ENCODE data around the gene TSPAN12. TPM values are rescaled to one million over a fixed set of nuclear protein-coding genes. Genes with fewer than 3 reads are reported as not detected.
A peak's percentile ranks its signal among the peaks of the same experiment; 100 is the strongest.

The TSPAN12 gene
- total RNA-seq, 1 donor from 2014 or later = 68.7 TPM

- H3K9me3 ChIP-seq (replicated peaks) = no peaks in the 10 kb centered on the region
- H3K4me3 ChIP-seq = no peak overlapping the region
- peaks cover 21% of the 10 kb centered on the region for H3K4me1 ChIP-seq
- H3K27me3 ChIP-seq (ENCODE audit: low read depth) = no peaks in the 10 kb centered on the region
- intact Hi-C loops (cut with micrococcal nuclease) = no loop called here
- no peaks in the 10 kb centered on the region for H3K36me3 ChIP-seq
- DNase-seq = no peak
- no peak for TF ChIP-seq CTCF (IDR thresholded peaks at IDR 0.05; ENCODE audit: borderline replicate concordance)
- peak overlapping the region; percentile 3 for H3K27ac ChIP-seq (replicated peaks)
These were observed 7.4 kb upstream of the TSPAN12 start for GRCh38 chr7:120865191-120865981.

- intact Hi-C loops (cut with micrococcal nuclease) = no loop called here
- no peak for DNase-seq
- H3K36me3 ChIP-seq = no peaks in the 10 kb centered on the region
These were observed 6.4 kb upstream of the TSPAN12 start for GRCh38 chr7:120864141-120864900.

GRCh38 chr7:120862987-120863590 lies 5.1 kb upstream of the TSPAN12 start:
- DNase-seq = no peak
- no peaks in the 10 kb centered on the region for H3K27me3 ChIP-seq (ENCODE audit: low read depth)
- TF ChIP-seq CTCF (IDR thresholded peaks at IDR 0.05; ENCODE audit: borderline replicate concordance) = no peak
- H3K27ac ChIP-seq (replicated peaks) = no peak overlapping the region
- H3K9me3 ChIP-seq (replicated peaks) = no peaks in the 10 kb centered on the region
- no peak overlapping the region for H3K4me3 ChIP-seq
- no peaks in the 10 kb centered on the region for H3K36me3 ChIP-seq
- intact Hi-C loops (cut with micrococcal nuclease) = no loop called here
- peaks cover 30% of the 10 kb centered on the region for H3K4me1 ChIP-seq

More at GRCh38 chr7:120864141-120864900, 6.4 kb upstream of the TSPAN12 start:
- Histone ChIP-seq H3K4me3 (no peak overlapping the region), H3K27me3 (ENCODE audit: low read depth) (no peaks in the 10 kb centered on the region), H3K27ac (replicated peaks) (no peak overlapping the region), H3K4me1 (peaks cover 21% of the 10 kb centered on the region), H3K9me3 (replicated peaks) (no peaks in the 10 kb centered on the region)
- no peak for TF ChIP-seq CTCF (IDR thresholded peaks at IDR 0.05; ENCODE audit: borderline replicate concordance)

GRCh38 chr7:120860156-120860555 lies 2.2 kb upstream of the TSPAN12 start:
- Histone ChIP-seq H3K36me3 (no peaks in the 10 kb centered on the region), H3K27ac (replicated peaks) (no peak overlapping the region), H3K9me3 (replicated peaks) (no peaks in the 10 kb centered on the region), H3K4me3 (no peak overlapping the region), H3K4me1 (peaks cover 38% of the 10 kb centered on the region), H3K27me3 (ENCODE audit: low read depth) (no peaks in the 10 kb centered on the region)
- intact Hi-C loops (cut with micrococcal nuclease) = no loop called here
- DNase-seq = no peak
- TF ChIP-seq CTCF (IDR thresholded peaks at IDR 0.05; ENCODE audit: borderline replicate concordance) = no peak

GRCh38 chr7:120859459-120859858 lies 1.5 kb upstream of the TSPAN12 start:
- H3K27ac ChIP-seq (replicated peaks) = no peak overlapping the region
- H3K9me3 ChIP-seq (replicated peaks) = no peaks in the 10 kb centered on the region
- H3K27me3 ChIP-seq (ENCODE audit: low read depth) = no peaks in the 10 kb centered on the region
- H3K4me1 ChIP-seq = peaks cover 31% of the 10 kb centered on the region
- intact Hi-C loops (cut with micrococcal nuclease) = no loop called here
- H3K4me3 ChIP-seq = no peak overlapping the region
- no peak for TF ChIP-seq CTCF (IDR thresholded peaks at IDR 0.05; ENCODE audit: borderline replicate concordance)
- DNase-seq = no peak
- H3K36me3 ChIP-seq = no peaks in the 10 kb centered on the region
